Trophoblast cell (in vitro differentiated cells and primary cell): ENCODE measurements around the gene ARPP21.
A peak's percentile ranks its signal among the peaks of the same experiment; 100 is the strongest.

Source experiments
- DNase-seq, 2 donors: peaks; one replicate each; pipeline ENCODE4 v3.0.0-alpha.2; 2016
- H2AFZ ChIP-seq: 2 replicates; pipeline ENCODE4 v1.6.1; 2013; ENCODE audit warnings: low read length, moderate library complexity, mild to moderate bottlenecking; ENCODE audit not compliant: insufficient read depth, poor library complexity
- H2AK5ac ChIP-seq: 2 replicates; pipeline ENCODE4 v1.6.1; 2013; ENCODE audit warnings: mild to moderate bottlenecking, low read length
- H2BK120ac ChIP-seq: 2 replicates; pipeline ENCODE4 v1.6.1; 2013; ENCODE audit warnings: low read length, mild to moderate bottlenecking, moderate library complexity; ENCODE audit not compliant: insufficient read depth, poor library complexity
- H2BK12ac ChIP-seq: 2 replicates; pipeline ENCODE4 v1.6.1; 2013; ENCODE audit warnings: mild to moderate bottlenecking, low read length, moderate library complexity
- H2BK5ac ChIP-seq: 2 replicates; pipeline ENCODE4 v1.6.1; 2013; ENCODE audit warnings: low read length, low read depth, moderate library complexity, mild to moderate bottlenecking; ENCODE audit not compliant: poor library complexity
- H3K14ac ChIP-seq: 2 replicates; pipeline ENCODE4 v1.6.1; 2013; ENCODE audit warnings: mild to moderate bottlenecking, low read length
- H3K18ac ChIP-seq: 2 replicates; pipeline ENCODE4 v1.6.1; 2013; ENCODE audit warnings: mild to moderate bottlenecking, low read length
- H3K23ac ChIP-seq: 2 replicates; pipeline ENCODE4 v1.6.1; 2013; ENCODE audit warnings: low read length
- H3K27ac ChIP-seq: 2 replicates; pipeline ENCODE4 v1.5.1; 2013; ENCODE audit warnings: low read depth, mild to moderate bottlenecking, inconsistent platforms, low read length, moderate library complexity
- H3K27me3 ChIP-seq: 2 replicates; pipeline ENCODE4 v1.6.1; 2013; ENCODE audit warnings: inconsistent platforms, mild to moderate bottlenecking, low read length, moderate library complexity; ENCODE audit not compliant: insufficient read depth
- H3K36me3 ChIP-seq, 2 experiments: 1 replicate in 1 of 2; 2 replicates in 1 of 2; pipeline ENCODE4 v1.6.1; 2013; ENCODE audit warnings: low read length in 2 of 2, mild to moderate bottlenecking in 2 of 2, moderate library complexity in 1 of 2; ENCODE audit not compliant: insufficient read depth in 2 of 2, control insufficient read depth in 1 of 2
- H3K4ac ChIP-seq: 2 replicates; pipeline ENCODE4 v1.6.1; 2013; ENCODE audit warnings: low read depth, mild to moderate bottlenecking, low read length, moderate library complexity
- H3K4me1 ChIP-seq, 2 experiments: 1 replicate in 1 of 2; 2 replicates in 1 of 2; pipeline ENCODE4 v1.6.1; 2013; ENCODE audit warnings: low read length in 2 of 2, mild to moderate bottlenecking in 2 of 2, moderate library complexity in 1 of 2; ENCODE audit not compliant: insufficient read depth in 2 of 2, control insufficient read depth in 1 of 2
- H3K4me2 ChIP-seq: 2 replicates; pipeline ENCODE4 v1.6.1; 2013; ENCODE audit warnings: inconsistent platforms, mild to moderate bottlenecking, low read length, moderate library complexity
- H3K4me3 ChIP-seq: 2 replicates; pipeline ENCODE4 v1.5.1; 2013; ENCODE audit warnings: mild to moderate bottlenecking, low read depth, low read length, inconsistent platforms
- H3K79me1 ChIP-seq: one replicate; pipeline ENCODE4 v1.6.1; 2013; ENCODE audit warnings: low read length
- H3K79me2 ChIP-seq: 2 replicates; pipeline ENCODE4 v1.6.1; 2013; ENCODE audit warnings: low read length, mild to moderate bottlenecking; ENCODE audit not compliant: control insufficient read depth, insufficient read depth, poor library complexity
- H3K9ac ChIP-seq: 2 replicates; pipeline ENCODE4 v1.6.1; 2013; ENCODE audit warnings: mild to moderate bottlenecking, low read length
- H3K9me3 ChIP-seq: 2 replicates; pipeline ENCODE4 v1.6.1; 2013; ENCODE audit warnings: low read depth, mild to moderate bottlenecking, control low read depth, inconsistent platforms, low read length; ENCODE audit not compliant: insufficient read depth
- H4K12ac ChIP-seq: 2 replicates; pipeline ENCODE4 v1.6.1; 2013; ENCODE audit warnings: low read depth, mild to moderate bottlenecking, low read length, moderate library complexity
- H4K8ac ChIP-seq: 2 replicates; pipeline ENCODE4 v1.6.1; 2013; ENCODE audit warnings: low read depth, mild to moderate bottlenecking, low read length, moderate library complexity
- H4K91ac ChIP-seq: one replicate; pipeline ENCODE4 v1.6.1; 2013; ENCODE audit warnings: low read depth, mild to moderate bottlenecking, low read length, moderate library complexity
- WGBS: extraction: QIAGEN DNeasy Blood & Tissue Kit; methylation state at CpG from one replicate; pipeline ENCODE4 v1.1.7; 2013; ENCODE audit warnings: missing lambda C conversion rate; ENCODE audit not compliant: insufficient read length, insufficient coverage; ENCODE audit errors: extremely low coverage; 5-methylcytosine and 5-hydroxymethylcytosine counted together

The ARPP21 gene

GRCh38 chr3:35688826-35689225 is 49.5 kb downstream of the ARPP21 start:
- H3K4me2 ChIP-seq: no peak overlapping the region
- no peak overlapping the region for H4K12ac ChIP-seq
- DNase-seq: no peak
- H3K27ac ChIP-seq: no peak overlapping the region
- H3K9ac ChIP-seq: no peak overlapping the region
- WGBS: no CpG with 5 or more reads among the region's 3 CpGs
- no peaks in the 10 kb centered on the region for H3K79me1 ChIP-seq
- H3K79me2 ChIP-seq: no peaks in the 10 kb centered on the region
- no peak overlapping the region for H3K4ac ChIP-seq
- no peak overlapping the region for H3K18ac ChIP-seq
- no peaks in the 10 kb centered on the region for H3K9me3 ChIP-seq
- no peak overlapping the region for H2AK5ac ChIP-seq
- H2BK120ac ChIP-seq: no peak overlapping the region
- no peak overlapping the region for H2BK12ac ChIP-seq
- no peak overlapping the region for H3K4me3 ChIP-seq
- H2BK5ac ChIP-seq: no peak overlapping the region
- no peaks in the 10 kb centered on the region for H3K36me3 ChIP-seq
- no peak overlapping the region for H3K14ac ChIP-seq
- no peak overlapping the region for H4K91ac ChIP-seq
- no peak overlapping the region for H3K23ac ChIP-seq
- no peak overlapping the region for H2AFZ ChIP-seq
- no peaks in the 10 kb centered on the region for H3K27me3 ChIP-seq
- no peak overlapping the region for H4K8ac ChIP-seq
- no peaks in the 10 kb centered on the region for H3K4me1 ChIP-seq

- Histone ChIP-seq H4K8ac (no peak overlapping the region), H2BK5ac (no peak overlapping the region), H3K27me3 (no peaks in the 10 kb centered on the region), H3K9me3 (no peaks in the 10 kb centered on the region), H3K4me1 (no peaks in the 10 kb centered on the region), H3K14ac (no peak overlapping the region), H3K79me1 (no peaks in the 10 kb centered on the region), H3K4me2 (no peak overlapping the region), H4K12ac (no peak overlapping the region), H4K91ac (no peak overlapping the region), H3K4me3 (no peak overlapping the region), H2BK12ac (no peak overlapping the region), H3K23ac (no peak overlapping the region), H3K36me3 (no peaks in the 10 kb centered on the region), H2AFZ (no peak overlapping the region), H3K18ac (no peak overlapping the region), H3K4ac (no peak overlapping the region), H3K79me2 (no peaks in the 10 kb centered on the region), H2BK120ac (no peak overlapping the region), H3K27ac (no peak overlapping the region), H2AK5ac (no peak overlapping the region), H3K9ac (no peak overlapping the region)
- DNase-seq: no peak
- no CpG with 5 or more reads among the region's 4 CpGs for WGBS
Measured at GRCh38 chr3:35690271-35690670, 50.9 kb downstream of the ARPP21 start.

- Histone ChIP-seq H3K27ac (no peak overlapping the region), H2AK5ac (no peak overlapping the region), H3K9ac (no peak overlapping the region), H2BK12ac (no peak overlapping the region), H4K12ac (no peak overlapping the region), H3K27me3 (no peaks in the 10 kb centered on the region), H3K9me3 (peaks cover 2% of the 10 kb centered on the region), H2AFZ (no peak overlapping the region), H3K4ac (no peak overlapping the region), H3K79me1 (no peaks in the 10 kb centered on the region), H4K8ac (no peak overlapping the region), H2BK5ac (no peak overlapping the region), H2BK120ac (no peak overlapping the region), H3K14ac (no peak overlapping the region), H3K4me3 (no peak overlapping the region), H3K23ac (no peak overlapping the region), H3K4me2 (no peak overlapping the region), H3K18ac (no peak overlapping the region), H3K79me2 (no peaks in the 10 kb centered on the region), H3K4me1 (no peaks in the 10 kb centered on the region), H4K91ac (no peak overlapping the region), H3K36me3 (no peaks in the 10 kb centered on the region)
- WGBS: no CpG with 5 or more reads among the region's 3 CpGs
- no peak for DNase-seq
Measured at GRCh38 chr3:35705904-35706303, 66.6 kb downstream of the ARPP21 start.

- Histone ChIP-seq H3K9ac (no peak overlapping the region), H3K4me1 (no peaks in the 10 kb centered on the region), H4K91ac (no peak overlapping the region), H3K4me3 (no peak overlapping the region), H3K9me3 (peaks cover 2% of the 10 kb centered on the region), H2BK5ac (no peak overlapping the region), H2BK12ac (no peak overlapping the region), H3K18ac (no peak overlapping the region), H4K8ac (no peak overlapping the region), H3K36me3 (no peaks in the 10 kb centered on the region), H3K4ac (no peak overlapping the region), H3K27me3 (no peaks in the 10 kb centered on the region), H3K79me1 (no peaks in the 10 kb centered on the region), H3K23ac (no peak overlapping the region), H3K79me2 (no peaks in the 10 kb centered on the region), H2AFZ (no peak overlapping the region), H3K4me2 (no peak overlapping the region), H2AK5ac (no peak overlapping the region), H3K14ac (no peak overlapping the region), H4K12ac (no peak overlapping the region), H3K27ac (no peak overlapping the region), H2BK120ac (no peak overlapping the region)
- peak in 1 of 2 donors; percentile 10 for DNase-seq
- no CpG with 5 or more reads among the region's 3 CpGs for WGBS
Measured at GRCh38 chr3:35707904-35708303, 68.6 kb downstream of the ARPP21 start.
